Loucy (cell line): ENCODE results near the gene ISM1.

ENCODE experiments used
- CTCF ChIP-seq: fragments of 200-600 bp; sonication (generic); conservative IDR thresholded peaks from 2 replicates; pipeline ENCODE4 v1.5.1; 2014; ENCODE audit warnings: mild to moderate bottlenecking, antibody characterized with exemption, low read length
- EZH2phosphoT487 ChIP-seq: fragments of 200-600 bp; IDR thresholded peaks from 2 replicates; pipeline ENCODE4 v1.6.1; 2018; ENCODE audit warnings: antibody characterized with exemption, mild to moderate bottlenecking, moderate library complexity, borderline replicate concordance

- TF ChIP-seq CTCF (no peak), EZH2phosphoT487 (no peak)
Measured at GRCh38 chr20:13341737-13342393, 120.8 kb downstream of the ISM1 start.
